WERI-Rb-1 (cell line): ENCODE data around the gene NKG7.

Source experiments
- DNase-seq: peaks from one replicate; pipeline ENCODE4 v3.0.0-alpha.2; 2020
- H3K27ac ChIP-seq: fragments of 250-450 bp; sonication (Bioruptor Pico); 2 replicates; pipeline ENCODE4 v1.5.1; 2020; ENCODE audit warnings: mild to moderate bottlenecking, moderate library complexity
- H3K27me3 ChIP-seq: fragments of 250-450 bp; sonication (Bioruptor Pico); 2 replicates; pipeline ENCODE4 v1.5.1; 2021; ENCODE audit warnings: mild to moderate bottlenecking, low read depth, moderate library complexity; ENCODE audit not compliant: insufficient read depth, severe bottlenecking
- H3K36me3 ChIP-seq: fragments of 250-450 bp; sonication (Bioruptor Pico); 2 replicates; pipeline ENCODE4 v1.5.1; 2020; ENCODE audit warnings: mild to moderate bottlenecking, moderate library complexity
- H3K4me3 ChIP-seq: 2 replicates; pipeline ENCODE4 v1.5.1; 2011; ENCODE audit warnings: low read depth, mild to moderate bottlenecking, control low read depth, low read length
- H3K9me3 ChIP-seq: fragments of 250-450 bp; sonication (Bioruptor Pico); 2 replicates; pipeline ENCODE4 v1.5.1; 2021; ENCODE audit warnings: mild to moderate bottlenecking, moderate library complexity; ENCODE audit not compliant: severe bottlenecking
- CTCF ChIP-seq: IDR thresholded peaks from 2 replicates; pipeline ENCODE4 v1.5.1; 2011; ENCODE audit warnings: low read depth, mild to moderate bottlenecking, control low read depth, inconsistent platforms, low read length

Gene NKG7

DNA sequence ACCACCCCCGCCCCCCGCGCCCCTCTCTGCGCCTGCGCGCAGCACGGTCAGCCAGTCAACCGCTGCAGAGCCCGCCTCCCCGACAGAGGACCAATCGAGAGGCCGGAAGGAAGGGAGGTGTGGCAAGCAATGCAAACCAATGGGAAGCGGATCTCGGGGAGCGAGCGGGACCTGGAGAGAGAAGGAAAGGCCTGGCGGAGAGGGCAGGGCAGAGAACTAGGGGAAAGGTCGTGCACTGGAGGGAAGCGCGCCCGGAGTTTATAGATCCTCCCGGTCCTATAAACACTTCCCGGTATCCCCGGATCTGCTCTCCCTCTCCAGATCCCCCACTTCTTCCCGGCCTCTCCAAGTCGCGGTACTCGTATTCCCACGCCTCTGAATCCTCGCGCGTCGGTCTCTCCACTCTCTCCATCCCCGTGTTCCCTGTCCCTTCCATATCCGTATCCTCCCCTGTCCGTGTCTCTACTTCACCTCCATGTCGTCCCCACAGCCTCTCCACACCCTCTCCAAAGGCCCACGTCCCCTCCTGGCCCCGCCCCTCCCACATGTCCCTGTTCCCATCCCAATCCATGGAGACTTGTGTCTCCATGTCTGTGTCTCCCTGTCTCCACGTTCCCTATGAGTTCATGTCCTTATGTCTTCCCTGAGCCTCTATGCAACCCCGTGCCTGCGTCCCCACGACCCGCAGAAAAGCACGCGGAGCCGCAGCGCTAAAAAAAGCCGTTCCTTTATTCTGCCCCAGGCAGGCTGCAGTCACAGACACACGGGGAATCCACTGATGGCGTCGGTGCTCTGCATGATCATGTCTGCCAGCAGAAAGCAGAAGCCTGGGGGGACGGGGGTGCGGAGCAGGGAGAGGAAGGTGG, 5.8 kb downstream of the NKG7 start:
- Histone ChIP-seq H3K27ac (peak overlapping the region; percentile 86), H3K4me3 (peak overlapping the region; percentile 60), H3K27me3 (no peaks in the 10 kb centered on the region), H3K9me3 (no peaks in the 10 kb centered on the region), H3K36me3 (no peaks in the 10 kb centered on the region)
- DNase-seq, result peak; percentile 99
- TF ChIP-seq CTCF, result no peak

GRCh38 chr19:51365965-51366388, 6.5 kb downstream of the NKG7 start, which contains the start of gene ETFB:
ETFB (minus strand) TSS chr19:51366388; CDS start chr19:51366326, 62 bp downstream.
- H3K4me3 ChIP-seq, result peak within 1 kb of the TSS; percentile 71
- no peaks in the 10 kb centered on the region for H3K36me3 ChIP-seq
- no peaks in the 10 kb centered on the region for H3K9me3 ChIP-seq

GRCh38 chr19:51365211-51365964, 7.1 kb downstream of the NKG7 start:
- H3K36me3 ChIP-seq, result no peaks in the 10 kb centered on the region

More at GRCh38 chr19:51365965-51366388, 6.5 kb downstream of the NKG7 start, which contains the start of gene ETFB:
- Histone ChIP-seq H3K27ac (peak within 1 kb of the TSS; percentile 90), H3K27me3 (no peaks in the 10 kb centered on the region)
- DNase-seq, result no peak
- no peak for TF ChIP-seq CTCF

GRCh38 chr19:51364200-51365106, 8.0 kb downstream of the NKG7 start:
- no peaks in the 10 kb centered on the region for H3K36me3 ChIP-seq
- TF ChIP-seq CTCF, result no peak

More at GRCh38 chr19:51365211-51365964, 7.1 kb downstream of the NKG7 start:
- peak overlapping the region; percentile 71 for H3K4me3 ChIP-seq
- peak overlapping the region; percentile 90 for H3K27ac ChIP-seq
- TF ChIP-seq CTCF, result no peak
- H3K9me3 ChIP-seq, result no peaks in the 10 kb centered on the region
- no peak for DNase-seq
- H3K27me3 ChIP-seq, result no peaks in the 10 kb centered on the region

GRCh38 chr19:51361239-51361638, 11.2 kb downstream of the NKG7 start:
- no peak for DNase-seq
- Histone ChIP-seq H3K27me3 (no peaks in the 10 kb centered on the region), H3K27ac (no peak overlapping the region), H3K9me3 (no peaks in the 10 kb centered on the region), H3K4me3 (no peak overlapping the region), H3K36me3 (no peaks in the 10 kb centered on the region)
- TF ChIP-seq CTCF, result no peak

More at GRCh38 chr19:51364200-51365106, 8.0 kb downstream of the NKG7 start:
- Histone ChIP-seq H3K9me3 (no peaks in the 10 kb centered on the region), H3K4me3 (no peak overlapping the region), H3K27me3 (no peaks in the 10 kb centered on the region), H3K27ac (no peak overlapping the region; the same call in 1 of the 2 replicates)
- no peak for DNase-seq
